ENCODE results near the gene BHLHA15.

Gene BHLHA15

GRCh38 chr7:98171449-98171848, 39.8 kb upstream of the BHLHA15 start:
- Histone ChIP-seq H3K9ac (ENCODE audit: low read depth, low read length) (no peak overlapping the region), H3K4me1 (ENCODE audit: control insufficient read depth, insufficient read depth, low read length) (peaks cover 15% of the 10 kb centered on the region; the same call in 1 of the 2 replicates), H3K9me3 (ENCODE audit: control insufficient read depth, insufficient read depth, low read length) (no peaks in the 10 kb centered on the region), H3K36me3 (ENCODE audit: control insufficient read depth, insufficient read depth, low read length) (peaks cover 43% of the 10 kb centered on the region), H3K27ac (ENCODE audit: low read depth, low read length) (no peak overlapping the region), H3K4me3 (ENCODE audit: low read depth, low read length) (no peak overlapping the region), H3K27me3 (ENCODE audit: control insufficient read depth, insufficient read depth, low read length) (no peaks in the 10 kb centered on the region)

DNA sequence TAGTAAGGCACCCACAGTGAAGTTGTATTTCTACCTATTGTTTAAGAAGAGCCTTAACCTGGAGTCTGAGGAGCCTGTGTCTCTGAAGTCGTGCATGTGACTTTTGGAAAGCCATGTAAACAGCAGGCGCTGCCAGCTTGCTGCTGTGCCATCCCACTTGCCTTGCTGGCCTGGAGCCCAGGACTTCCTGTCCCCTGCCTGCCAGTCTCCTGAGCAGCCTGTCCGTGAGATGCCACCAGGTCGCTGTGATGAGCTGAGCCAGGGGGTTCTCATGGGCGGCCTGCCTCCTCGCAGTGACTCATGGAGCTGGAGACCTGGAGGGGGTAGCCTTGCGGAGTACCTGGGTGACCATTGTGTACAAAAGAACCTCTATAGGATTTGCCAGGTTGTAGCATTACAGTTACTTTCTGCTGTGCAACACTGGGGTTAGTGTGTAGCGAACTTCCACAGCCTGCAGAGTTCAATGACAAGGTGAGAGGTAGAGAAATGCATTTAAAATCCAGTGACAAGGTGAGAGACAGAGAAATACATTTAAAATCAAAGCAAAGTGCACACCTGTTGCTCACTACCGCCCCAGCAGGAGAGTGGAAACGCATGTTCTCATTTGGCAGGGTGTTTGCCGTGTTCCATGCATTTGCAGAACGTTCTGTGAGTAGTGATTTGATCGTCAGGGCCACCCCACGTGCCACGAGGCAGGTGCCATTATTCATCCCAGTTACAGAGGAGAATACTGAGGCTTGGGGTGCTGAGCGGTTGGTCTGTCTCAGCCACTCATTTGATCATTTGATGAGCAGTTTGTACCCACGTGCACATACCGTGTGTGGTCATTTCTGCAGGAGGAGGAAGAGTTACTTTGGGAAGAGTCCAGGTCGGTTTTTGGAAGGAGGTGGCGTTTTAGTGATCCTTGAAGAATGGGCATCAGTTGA, 36.6 kb upstream of the BHLHA15 start:
- Histone ChIP-seq H3K9ac (ENCODE audit: low read depth, low read length) (no peak overlapping the region), H3K9me3 (ENCODE audit: control insufficient read depth, insufficient read depth, low read length) (no peaks in the 10 kb centered on the region), H3K27ac (ENCODE audit: low read depth, low read length) (no peak overlapping the region), H3K27me3 (ENCODE audit: control insufficient read depth, insufficient read depth, low read length) (no peaks in the 10 kb centered on the region), H3K4me3 (ENCODE audit: low read depth, low read length) (no peak overlapping the region), H3K4me1 (ENCODE audit: control insufficient read depth, insufficient read depth, low read length) (peaks cover 22% of the 10 kb centered on the region; the same call in 1 of the 2 replicates), H3K36me3 (ENCODE audit: control insufficient read depth, insufficient read depth, low read length) (peaks cover 47% of the 10 kb centered on the region)

DNA sequence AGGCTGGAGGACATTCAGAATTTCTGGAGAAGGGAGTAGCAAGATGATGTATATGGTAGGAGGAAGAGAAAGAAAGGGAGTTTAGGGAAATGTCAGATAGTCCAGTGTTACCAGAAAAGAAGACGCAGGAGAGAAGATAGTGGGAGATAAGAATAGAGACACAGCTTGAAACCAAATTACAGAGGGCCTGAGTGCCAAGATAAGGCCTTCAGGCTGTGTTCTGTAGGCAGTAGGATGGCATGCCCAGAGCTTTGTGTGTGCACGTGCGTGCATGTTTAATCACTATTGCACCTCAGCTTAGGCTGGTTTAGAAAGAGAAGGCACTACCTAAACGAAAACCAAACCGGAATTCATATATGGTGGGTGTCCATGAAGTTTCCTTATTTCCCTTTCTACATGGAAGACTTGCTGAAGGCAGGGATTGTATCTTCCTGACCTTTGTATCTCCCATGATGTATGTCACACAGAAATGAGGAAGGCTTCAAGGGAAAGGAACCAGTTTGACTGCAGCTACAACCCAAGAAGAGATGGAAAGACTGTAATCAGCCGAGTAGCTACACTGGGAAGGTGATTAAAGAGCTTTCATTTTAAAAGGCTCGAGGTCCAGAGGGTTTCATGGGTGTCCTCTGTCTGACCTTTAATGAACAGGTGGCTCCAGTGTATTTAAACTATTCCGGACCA, 35.8 kb upstream of the BHLHA15 start:
- Histone ChIP-seq H3K27ac (ENCODE audit: low read depth, low read length) (no peak overlapping the region), H3K4me1 (ENCODE audit: control insufficient read depth, insufficient read depth, low read length) (peaks cover 16% of the 10 kb centered on the region; the same call in 1 of the 2 replicates), H3K36me3 (ENCODE audit: control insufficient read depth, insufficient read depth, low read length) (peaks cover 52% of the 10 kb centered on the region), H3K4me3 (ENCODE audit: low read depth, low read length) (no peak overlapping the region), H3K27me3 (ENCODE audit: control insufficient read depth, insufficient read depth, low read length) (no peaks in the 10 kb centered on the region), H3K9me3 (ENCODE audit: control insufficient read depth, insufficient read depth, low read length) (no peaks in the 10 kb centered on the region), H3K9ac (ENCODE audit: low read depth, low read length) (no peak overlapping the region)

- no peaks in the 10 kb centered on the region for H3K27me3 ChIP-seq (ENCODE audit: control insufficient read depth, insufficient read depth, low read length)
- H3K36me3 ChIP-seq (ENCODE audit: control insufficient read depth, insufficient read depth, low read length): peaks cover 35% of the 10 kb centered on the region
- H3K9me3 ChIP-seq (ENCODE audit: control insufficient read depth, insufficient read depth, low read length): no peaks in the 10 kb centered on the region
- H3K4me1 ChIP-seq (ENCODE audit: control insufficient read depth, insufficient read depth, low read length): peaks cover 21% of the 10 kb centered on the region
- no peak overlapping the region for H3K9ac ChIP-seq (ENCODE audit: low read depth, low read length)
- no peak overlapping the region for H3K4me3 ChIP-seq (ENCODE audit: low read depth, low read length)
- no peak overlapping the region for H3K27ac ChIP-seq (ENCODE audit: low read depth, low read length)
Measured at GRCh38 chr7:98177553-98177952, 33.7 kb upstream of the BHLHA15 start.

DNA sequence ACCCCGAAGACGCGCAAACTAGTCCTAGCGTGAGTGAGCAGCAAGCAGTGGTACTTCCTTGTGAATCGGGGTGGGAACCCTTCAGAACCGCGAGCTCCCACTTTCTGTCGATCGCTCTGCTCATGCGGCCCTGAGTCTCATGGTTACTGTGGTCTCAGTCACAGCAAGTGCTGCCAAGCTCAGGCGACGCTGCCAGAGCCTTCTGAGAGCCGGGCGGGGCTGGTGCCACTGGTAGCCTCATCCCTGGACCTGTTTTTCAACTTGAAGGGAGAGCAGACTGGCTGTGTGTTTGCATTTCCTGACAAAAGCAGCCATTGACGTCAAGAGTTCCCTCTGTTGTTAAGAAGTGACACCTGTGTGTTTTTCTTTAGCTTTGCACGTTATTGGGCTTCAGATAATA, 32.9 kb upstream of the BHLHA15 start:
- H3K9ac ChIP-seq (ENCODE audit: low read depth, low read length): no peak overlapping the region
- peaks cover 26% of the 10 kb centered on the region for H3K4me1 ChIP-seq (ENCODE audit: control insufficient read depth, insufficient read depth, low read length)
- no peak overlapping the region for H3K4me3 ChIP-seq (ENCODE audit: low read depth, low read length)
- no peaks in the 10 kb centered on the region for H3K27me3 ChIP-seq (ENCODE audit: control insufficient read depth, insufficient read depth, low read length)
- H3K27ac ChIP-seq (ENCODE audit: low read depth, low read length): no peak overlapping the region
- peaks cover 29% of the 10 kb centered on the region for H3K36me3 ChIP-seq (ENCODE audit: control insufficient read depth, insufficient read depth, low read length)
- no peaks in the 10 kb centered on the region for H3K9me3 ChIP-seq (ENCODE audit: control insufficient read depth, insufficient read depth, low read length)

- H3K4me3 ChIP-seq (ENCODE audit: low read depth, low read length): no peak overlapping the region
- no peaks in the 10 kb centered on the region for H3K9me3 ChIP-seq (ENCODE audit: control insufficient read depth, insufficient read depth, low read length)
- no peak overlapping the region for H3K9ac ChIP-seq (ENCODE audit: low read depth, low read length)
- H3K27me3 ChIP-seq (ENCODE audit: control insufficient read depth, insufficient read depth, low read length): no peaks in the 10 kb centered on the region
- H3K4me1 ChIP-seq (ENCODE audit: control insufficient read depth, insufficient read depth, low read length): peaks cover 26% of the 10 kb centered on the region
- peaks cover 29% of the 10 kb centered on the region for H3K36me3 ChIP-seq (ENCODE audit: control insufficient read depth, insufficient read depth, low read length)
- no peak overlapping the region for H3K27ac ChIP-seq (ENCODE audit: low read depth, low read length)
Measured at GRCh38 chr7:98178762-98179490, 32.3 kb upstream of the BHLHA15 start.

- Histone ChIP-seq H3K9me3 (ENCODE audit: control insufficient read depth, insufficient read depth, low read length) (no peaks in the 10 kb centered on the region), H3K36me3 (ENCODE audit: control insufficient read depth, insufficient read depth, low read length) (peaks cover 13% of the 10 kb centered on the region), H3K4me3 (ENCODE audit: low read depth, low read length) (no peak overlapping the region), H3K27me3 (ENCODE audit: control insufficient read depth, insufficient read depth, low read length) (no peaks in the 10 kb centered on the region), H3K27ac (ENCODE audit: low read depth, low read length) (no peak overlapping the region), H3K9ac (ENCODE audit: low read depth, low read length) (no peak overlapping the region), H3K4me1 (ENCODE audit: control insufficient read depth, insufficient read depth, low read length) (peaks cover 26% of the 10 kb centered on the region)
Measured at GRCh38 chr7:98180751-98181150, 30.5 kb upstream of the BHLHA15 start.

- H3K36me3 ChIP-seq (ENCODE audit: control insufficient read depth, insufficient read depth, low read length): peaks cover 17% of the 10 kb centered on the region
- H3K27ac ChIP-seq (ENCODE audit: low read depth, low read length): no peak overlapping the region
- H3K4me3 ChIP-seq (ENCODE audit: low read depth, low read length): no peak overlapping the region
- peaks cover 10% of the 10 kb centered on the region for H3K4me1 ChIP-seq (ENCODE audit: control insufficient read depth, insufficient read depth, low read length)
- no peaks in the 10 kb centered on the region for H3K27me3 ChIP-seq (ENCODE audit: control insufficient read depth, insufficient read depth, low read length)
- H3K9me3 ChIP-seq (ENCODE audit: control insufficient read depth, insufficient read depth, low read length): no peaks in the 10 kb centered on the region
- no peak overlapping the region for H3K9ac ChIP-seq (ENCODE audit: low read depth, low read length)
Measured at GRCh38 chr7:98185101-98185500, 26.1 kb upstream of the BHLHA15 start.

DNA sequence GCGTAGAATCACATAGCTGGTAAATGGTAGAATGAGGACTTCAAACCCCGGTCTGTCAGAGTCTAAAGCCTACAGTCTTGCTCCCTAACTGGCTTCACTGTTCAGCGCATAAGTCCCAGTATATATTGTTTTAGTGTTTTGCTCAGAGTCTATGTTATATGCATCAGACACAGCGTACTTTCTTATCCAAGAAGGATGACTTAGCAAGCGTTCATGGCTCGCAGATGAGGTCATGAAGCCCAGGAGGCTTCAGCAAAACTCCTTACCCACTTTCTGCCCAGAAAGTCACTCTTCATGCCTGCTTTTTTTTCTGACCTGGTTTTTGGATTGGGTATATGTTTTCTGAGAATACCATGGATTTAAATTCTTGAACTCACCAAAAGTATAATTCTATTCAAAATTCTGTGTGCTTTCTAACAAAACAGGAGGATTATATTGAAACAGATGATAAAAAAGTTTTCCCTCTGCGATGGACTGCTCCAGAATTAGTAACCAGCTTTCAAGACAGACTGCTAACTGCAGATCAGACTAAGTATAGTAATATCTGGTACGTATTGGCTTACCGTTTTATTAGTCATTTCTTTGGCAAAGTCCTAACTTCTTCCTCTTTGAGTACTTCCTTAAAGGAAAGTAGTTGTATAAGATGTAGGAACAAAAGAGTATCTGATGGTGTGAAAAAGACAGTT, 24.6 kb upstream of the BHLHA15 start:
- Histone ChIP-seq H3K4me3 (ENCODE audit: low read depth, low read length) (no peak overlapping the region), H3K4me1 (ENCODE audit: control insufficient read depth, insufficient read depth, low read length) (peaks cover 10% of the 10 kb centered on the region), H3K27ac (ENCODE audit: low read depth, low read length) (no peak overlapping the region)

GRCh38 chr7:98187138-98187502, 24.1 kb upstream of the BHLHA15 start:
- H3K9me3 ChIP-seq (ENCODE audit: control insufficient read depth, insufficient read depth, low read length): no peaks in the 10 kb centered on the region
- H3K27me3 ChIP-seq (ENCODE audit: control insufficient read depth, insufficient read depth, low read length): no peaks in the 10 kb centered on the region
- peaks cover 28% of the 10 kb centered on the region for H3K36me3 ChIP-seq (ENCODE audit: control insufficient read depth, insufficient read depth, low read length)
- H3K4me1 ChIP-seq (ENCODE audit: control insufficient read depth, insufficient read depth, low read length): peaks cover 9% of the 10 kb centered on the region
- H3K4me3 ChIP-seq (ENCODE audit: low read depth, low read length): no peak overlapping the region
- no peak overlapping the region for H3K9ac ChIP-seq (ENCODE audit: low read depth, low read length)
- no peak overlapping the region for H3K27ac ChIP-seq (ENCODE audit: low read depth, low read length)

More for the DNA sequence above, 24.6 kb upstream of the BHLHA15 start:
- Histone ChIP-seq H3K27me3 (ENCODE audit: control insufficient read depth, insufficient read depth, low read length) (no peaks in the 10 kb centered on the region), H3K9ac (ENCODE audit: low read depth, low read length) (no peak overlapping the region), H3K36me3 (ENCODE audit: control insufficient read depth, insufficient read depth, low read length) (peaks cover 22% of the 10 kb centered on the region), H3K9me3 (ENCODE audit: control insufficient read depth, insufficient read depth, low read length) (no peaks in the 10 kb centered on the region)

Measured in HUES48 (cell line).